Amniotic epithelial cell (primary cell): ENCODE results near the gene MBP.

ENCODE experiments used
- DNase-seq: peaks from one replicate; pipeline ENCODE4 v3.0.0-alpha.2; 2010; ENCODE audit warnings: low read depth

Gene MBP

DNA sequence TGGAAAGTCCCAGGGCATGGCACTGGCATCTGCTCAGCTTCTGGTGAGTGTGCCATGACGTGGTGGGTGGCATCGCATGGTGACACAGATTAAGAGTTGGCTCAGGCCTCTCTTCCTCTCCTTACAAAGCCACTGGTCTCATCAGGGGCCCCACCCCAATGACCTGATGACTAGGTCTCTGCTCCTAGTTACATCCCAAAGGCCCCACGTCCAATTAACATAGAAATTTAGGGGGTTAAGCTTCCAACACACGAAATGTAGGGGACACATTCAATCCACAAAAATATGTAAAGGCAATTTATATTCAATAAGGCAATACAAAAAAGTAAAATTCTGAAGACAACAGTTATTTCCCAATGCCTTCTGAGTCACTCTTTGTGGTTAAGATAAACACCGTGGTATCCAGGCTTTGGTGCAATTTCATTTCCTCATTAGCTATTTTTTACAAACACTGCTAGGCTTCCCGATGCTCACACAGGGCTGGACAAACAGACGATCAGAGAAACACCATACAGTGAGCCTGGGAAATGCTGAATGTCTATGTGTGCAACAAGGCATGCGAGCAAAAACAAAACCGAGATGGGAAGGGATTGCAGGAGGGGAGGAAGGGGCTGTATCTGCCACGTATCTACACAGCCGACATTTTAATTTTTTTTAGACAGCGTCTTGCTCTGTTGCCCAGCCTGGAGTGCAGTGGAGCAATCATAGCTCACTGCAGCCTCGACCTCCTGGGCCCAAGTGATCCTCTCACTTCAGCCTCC is 67.2 kb downstream of the MBP start:
- DNase-seq, result peak; percentile 98

DNA sequence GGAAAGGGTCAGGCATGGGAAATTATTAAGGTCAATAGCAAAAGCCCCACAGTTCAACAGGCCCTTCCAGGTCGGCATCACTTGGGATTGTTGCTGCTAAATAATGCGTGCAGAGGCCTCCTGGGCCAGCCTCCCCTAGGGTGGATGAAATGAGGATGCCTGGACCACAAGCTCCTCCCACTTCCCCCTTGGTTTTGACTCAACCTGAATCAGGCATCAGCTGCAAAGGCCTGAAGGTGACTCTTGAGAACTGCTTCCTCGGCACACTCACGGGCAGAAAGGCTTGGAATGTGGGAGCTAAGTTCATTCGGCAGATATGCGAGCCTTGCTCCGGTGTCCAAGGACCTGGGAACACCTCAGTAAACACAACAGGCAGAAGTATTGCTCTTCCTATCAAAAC is 69.3 kb downstream of the MBP start:
- DNase-seq, result peak; percentile 74

DNA sequence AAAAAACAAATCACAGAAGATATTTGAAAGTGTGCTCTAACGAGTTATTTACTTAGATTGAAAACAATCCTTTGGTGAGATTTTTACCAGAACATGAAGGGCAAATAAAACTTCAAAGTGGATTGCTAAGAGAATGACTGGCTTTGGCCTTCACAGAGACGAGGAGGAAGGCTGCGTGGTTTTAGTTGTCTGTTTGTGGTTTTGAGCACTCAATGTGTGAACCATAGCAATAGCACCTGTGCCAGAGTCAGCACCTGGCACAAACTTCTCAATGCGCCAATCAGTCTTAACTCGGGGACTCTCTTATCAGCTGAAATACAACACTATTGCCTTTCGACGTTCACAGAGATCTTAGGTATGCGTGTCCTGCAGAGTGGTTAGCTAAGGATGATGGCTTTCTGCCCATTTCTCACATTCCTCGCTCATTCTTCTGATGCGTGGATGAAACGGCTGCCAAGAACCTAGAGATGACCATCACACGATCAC is 70.0 kb downstream of the MBP start:
- peak; percentile 90 for DNase-seq

DNA sequence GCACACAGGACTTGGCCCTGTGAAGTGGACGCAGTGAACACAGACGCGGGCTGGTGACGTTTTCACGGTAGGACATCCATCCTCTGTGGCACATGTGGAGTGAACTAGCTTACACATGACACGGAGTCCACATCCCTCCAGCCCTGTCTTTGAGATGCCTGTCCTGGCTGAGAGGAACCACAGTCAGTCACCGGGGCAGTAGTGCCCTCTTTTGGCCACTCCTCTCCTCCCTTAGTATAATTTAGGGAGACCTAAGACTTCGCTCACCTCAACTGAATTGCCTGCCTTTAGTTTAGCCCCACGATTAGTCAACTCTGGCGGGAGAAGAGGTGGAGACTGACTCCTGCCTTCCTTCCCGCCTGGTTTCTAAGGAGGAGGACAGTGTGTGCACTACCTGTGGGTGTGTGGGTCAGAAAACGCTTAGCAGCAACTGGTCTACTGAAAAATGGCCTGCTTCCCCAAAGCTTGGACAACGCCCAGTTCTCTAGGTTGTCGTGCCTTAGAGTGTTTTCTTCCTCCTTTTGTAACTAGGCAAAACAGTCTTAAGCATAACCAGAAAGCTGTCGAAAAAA is 70.6 kb downstream of the MBP start:
- DNase-seq, result no peak

DNA sequence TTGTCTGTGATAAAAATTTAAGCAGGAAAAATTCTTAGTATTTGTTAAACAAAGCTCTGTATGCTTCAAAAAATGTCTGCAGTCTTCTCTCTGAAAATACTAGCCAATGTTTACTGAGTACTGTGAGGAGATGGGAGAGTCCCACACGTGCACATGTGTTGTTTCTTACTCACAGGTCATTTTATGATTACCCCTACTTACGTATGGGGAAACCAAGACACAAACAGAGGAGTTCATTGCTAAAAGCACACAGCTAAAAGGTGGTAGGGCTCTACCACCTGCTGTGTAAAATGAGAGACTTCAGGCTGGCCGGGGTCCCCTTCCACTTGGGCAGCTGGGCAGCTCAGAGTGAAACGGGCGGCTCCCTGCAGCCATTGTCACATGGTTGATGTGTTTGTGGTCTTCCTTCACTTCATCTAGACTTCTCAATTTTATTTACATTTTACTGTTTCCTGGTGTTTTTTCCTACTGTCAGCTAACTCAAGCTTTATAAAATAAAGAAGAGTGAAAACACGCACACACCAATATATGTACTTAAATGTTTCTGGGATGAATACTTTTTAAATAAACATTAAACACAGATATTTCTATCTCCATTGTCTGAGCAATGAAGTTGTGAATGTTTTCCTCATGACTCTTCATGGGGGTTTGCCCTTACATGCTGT is 71.2 kb downstream of the MBP start:
- peak; percentile 50 for DNase-seq

DNA sequence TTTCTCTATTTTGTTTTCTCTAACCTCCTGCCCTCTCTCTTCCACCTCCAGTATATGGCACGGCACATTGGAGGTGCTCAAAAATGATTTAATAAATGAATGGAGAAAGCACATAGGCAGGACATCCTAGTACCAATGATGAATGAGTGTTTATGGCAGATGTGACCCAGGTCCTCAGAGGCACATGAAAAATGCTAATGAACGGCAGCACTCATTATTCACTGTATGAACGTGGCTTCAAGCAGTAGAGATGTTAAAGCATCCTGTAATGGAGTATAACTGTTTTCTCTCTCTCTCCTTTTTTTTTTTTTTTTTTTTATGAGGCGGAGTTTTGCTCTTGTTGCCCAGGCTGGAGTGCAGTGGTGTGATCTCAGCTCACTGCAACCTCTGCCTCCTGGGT is 72.4 kb downstream of the MBP start:
- no peak for DNase-seq

DNA sequence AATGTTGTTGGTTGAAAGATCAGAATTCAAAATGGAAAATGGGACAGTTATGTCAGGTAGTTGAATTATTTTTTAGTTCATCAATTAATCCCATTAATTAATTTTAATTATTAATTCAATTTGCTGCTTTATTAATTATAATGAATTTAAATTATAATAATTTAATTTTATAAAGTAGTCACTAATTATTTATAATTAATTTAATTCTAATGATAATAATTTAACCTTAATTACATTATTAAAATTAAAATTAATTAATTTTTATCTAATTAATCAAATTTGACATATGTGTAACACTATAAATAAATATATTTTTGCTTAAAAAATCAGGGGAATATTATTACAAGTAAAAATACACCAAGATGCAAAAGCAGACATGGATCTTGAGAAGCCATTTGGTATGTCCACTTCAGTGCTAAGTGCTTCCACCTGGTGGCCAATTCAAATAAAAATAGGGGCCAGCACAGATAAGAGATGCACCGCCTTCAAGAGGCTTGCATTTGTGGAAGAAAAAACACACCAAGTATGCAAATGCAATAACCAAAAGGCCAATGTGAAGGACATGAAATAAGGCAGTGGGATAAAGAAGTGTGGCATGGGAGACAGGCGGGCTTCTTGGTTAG is 73.2 kb downstream of the MBP start:
- peak; percentile 79 for DNase-seq

DNA sequence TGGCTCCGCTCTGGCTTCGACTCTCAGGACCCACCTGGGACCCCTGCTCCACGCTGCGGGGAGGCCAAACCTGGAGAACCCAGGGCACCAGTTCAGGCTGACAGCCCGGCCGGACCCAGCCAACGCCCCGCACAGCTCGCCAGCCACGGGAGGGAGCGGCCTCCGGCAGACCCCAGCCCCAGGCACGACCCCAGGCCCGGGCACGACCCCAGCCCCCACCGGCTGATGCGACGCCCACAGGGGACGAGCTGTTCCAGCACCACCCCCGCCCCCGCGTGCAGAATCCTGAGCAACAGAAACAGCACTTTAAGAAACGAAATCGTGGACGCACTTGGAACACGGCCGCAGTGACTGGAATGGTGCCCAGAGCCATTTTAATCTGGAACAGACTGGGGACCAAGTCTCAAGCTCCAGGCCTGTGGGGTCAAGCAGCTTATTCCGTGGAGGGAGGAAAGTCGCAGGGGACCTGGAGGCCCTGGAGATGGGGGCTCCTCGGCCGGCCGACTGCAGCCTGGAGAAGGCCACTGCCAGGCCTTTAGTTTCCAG is 74.2 kb downstream of the MBP start:
- DNase-seq, result no peak

DNA sequence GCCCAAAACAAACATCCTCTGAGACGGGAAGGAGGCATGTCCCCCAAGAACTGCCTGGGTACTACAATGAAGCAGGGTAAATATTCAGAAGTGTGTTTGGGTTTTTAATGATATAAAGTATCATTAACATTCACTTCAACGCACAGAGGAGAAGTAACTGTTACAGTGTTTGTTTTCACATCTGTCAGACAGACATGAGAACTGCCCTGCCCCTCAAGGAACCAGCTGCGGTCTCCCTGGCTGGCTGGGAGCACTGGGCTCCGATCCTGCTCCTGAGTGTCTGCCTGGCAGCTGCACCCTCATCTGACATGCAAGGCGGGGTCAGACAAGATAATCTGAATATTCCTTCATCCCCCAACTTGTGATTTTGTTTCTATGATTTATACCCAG is 75.6 kb downstream of the MBP start:
- no peak for DNase-seq

DNA sequence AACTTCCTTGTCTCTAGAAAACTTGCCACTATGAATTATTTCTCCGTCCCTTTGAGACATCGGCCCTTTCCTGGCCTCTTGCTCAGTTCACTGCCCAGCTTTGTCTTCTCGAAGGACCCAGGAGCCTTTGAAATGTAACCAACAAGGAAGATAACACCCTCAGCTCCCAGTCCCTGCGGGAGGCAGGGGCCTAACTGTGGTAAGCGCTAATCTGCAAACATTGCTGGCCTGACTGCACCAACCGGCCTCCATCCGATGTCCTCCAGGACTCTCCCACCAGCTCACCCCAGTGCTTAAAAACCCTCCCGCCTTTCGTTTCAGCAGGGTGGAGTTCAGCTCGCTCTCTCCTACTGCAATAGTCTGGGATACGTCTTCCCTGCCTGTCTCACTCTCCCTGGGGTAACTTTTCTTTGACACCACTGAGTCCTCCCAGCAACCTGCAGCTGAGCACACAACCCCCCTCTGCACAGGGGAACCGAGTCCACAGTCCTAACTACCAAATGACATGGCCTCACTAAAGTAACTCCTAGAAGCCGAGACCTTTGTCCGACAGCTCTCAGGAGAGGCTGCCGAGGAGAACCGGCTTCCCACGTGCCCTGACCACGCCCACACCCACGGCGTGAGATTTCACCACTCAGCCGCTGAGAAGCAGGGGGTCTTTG is 76.1 kb downstream of the MBP start:
- DNase-seq, result peak; percentile 61

DNA sequence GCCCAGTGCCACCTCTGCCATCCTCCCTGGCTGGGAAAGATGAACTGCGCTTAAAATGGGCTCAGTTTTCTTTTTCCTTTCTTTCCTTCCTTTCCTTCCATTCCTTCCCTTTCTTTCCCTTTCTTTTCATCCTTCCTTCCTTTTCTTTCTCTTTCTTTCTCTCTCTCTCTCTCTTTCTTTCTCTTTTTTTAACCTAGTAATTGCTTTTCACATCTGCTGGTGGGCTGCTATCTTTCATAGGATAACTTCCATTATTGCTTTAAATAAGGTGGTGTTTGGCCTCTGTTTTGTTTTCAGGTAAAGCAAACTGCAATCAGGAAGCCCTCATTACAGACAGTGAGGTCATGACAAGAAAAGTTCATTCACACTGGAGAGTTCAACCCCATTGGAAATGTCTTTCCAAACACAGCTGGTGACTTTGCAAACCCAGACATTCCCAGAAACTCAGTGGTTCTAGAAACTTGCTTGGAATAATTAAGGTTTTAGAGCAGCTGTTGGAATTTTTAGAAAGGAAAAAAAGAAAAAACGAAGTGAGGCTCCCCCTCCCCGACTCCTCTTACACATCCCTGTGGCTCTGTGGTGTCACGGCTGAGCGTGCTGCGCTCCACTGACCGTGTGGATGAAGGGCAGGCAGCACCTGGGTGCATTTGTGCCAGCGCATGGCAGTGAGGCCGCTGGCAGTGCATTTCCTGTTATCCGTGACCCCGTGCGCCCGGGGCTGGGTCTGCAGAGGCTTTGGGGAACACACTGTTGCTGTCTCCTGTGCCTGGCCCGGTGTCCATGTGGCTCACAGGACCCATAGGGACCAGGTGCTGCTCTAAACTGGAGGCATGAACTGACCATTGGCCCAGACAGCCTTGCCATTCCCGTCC is 76.9 kb downstream of the MBP start:
- DNase-seq, result no peak

DNA sequence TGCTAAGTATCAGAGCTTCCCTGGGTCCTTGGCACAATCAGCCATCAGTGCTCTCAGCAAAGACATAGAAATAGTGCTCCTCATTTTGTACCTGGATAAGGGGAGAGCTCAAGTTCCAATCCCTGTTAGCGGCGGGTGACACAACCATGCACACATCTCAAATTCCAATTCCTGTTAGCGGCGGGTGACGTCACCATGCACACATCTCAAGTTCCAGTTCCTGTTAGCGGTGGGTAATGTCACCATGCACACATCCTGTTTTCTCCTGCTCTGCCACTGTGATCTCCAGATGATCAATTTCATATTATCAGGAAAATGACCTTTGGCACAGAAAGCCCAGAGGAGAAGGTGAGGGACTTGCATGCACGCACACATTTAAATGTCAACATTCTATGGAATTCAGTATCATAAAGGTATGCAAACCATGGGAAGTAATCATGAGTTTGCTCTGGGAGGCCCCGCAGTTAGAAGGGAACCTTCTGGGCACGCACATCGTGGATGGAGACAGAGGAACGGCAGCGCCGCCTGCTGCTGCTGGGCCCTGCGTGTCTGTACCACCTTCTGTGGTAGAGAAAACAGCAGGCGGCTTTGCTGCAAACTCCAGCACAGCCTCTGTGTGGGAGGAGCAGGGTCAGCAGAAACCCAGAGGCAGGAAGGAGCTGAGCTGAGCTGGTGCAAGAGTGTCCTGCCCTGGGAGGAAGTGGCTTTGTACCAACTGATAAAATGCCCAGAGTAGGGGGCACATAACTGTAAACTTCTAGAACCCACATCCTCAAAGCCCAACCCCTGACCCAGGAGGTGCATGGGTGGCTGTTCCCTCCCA is 77.8 kb downstream of the MBP start:
- DNase-seq, result peak; percentile 93

DNA sequence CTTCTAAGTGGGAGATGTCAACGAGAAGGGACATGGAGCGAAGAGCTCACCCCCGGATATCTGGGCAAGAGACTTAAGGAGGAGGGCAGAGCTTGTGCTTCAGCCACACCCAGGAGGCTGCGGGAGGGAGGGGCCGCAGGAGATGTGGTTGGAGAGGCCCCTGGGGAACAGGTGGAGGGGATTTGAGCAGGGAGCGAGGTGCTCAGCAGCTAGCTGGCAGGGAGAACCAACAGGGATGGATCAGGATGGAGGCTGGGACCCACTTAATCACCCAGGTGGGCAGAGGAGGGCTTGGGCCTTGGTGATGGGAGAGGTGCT is 78.3 kb downstream of the MBP start:
- no peak for DNase-seq

DNA sequence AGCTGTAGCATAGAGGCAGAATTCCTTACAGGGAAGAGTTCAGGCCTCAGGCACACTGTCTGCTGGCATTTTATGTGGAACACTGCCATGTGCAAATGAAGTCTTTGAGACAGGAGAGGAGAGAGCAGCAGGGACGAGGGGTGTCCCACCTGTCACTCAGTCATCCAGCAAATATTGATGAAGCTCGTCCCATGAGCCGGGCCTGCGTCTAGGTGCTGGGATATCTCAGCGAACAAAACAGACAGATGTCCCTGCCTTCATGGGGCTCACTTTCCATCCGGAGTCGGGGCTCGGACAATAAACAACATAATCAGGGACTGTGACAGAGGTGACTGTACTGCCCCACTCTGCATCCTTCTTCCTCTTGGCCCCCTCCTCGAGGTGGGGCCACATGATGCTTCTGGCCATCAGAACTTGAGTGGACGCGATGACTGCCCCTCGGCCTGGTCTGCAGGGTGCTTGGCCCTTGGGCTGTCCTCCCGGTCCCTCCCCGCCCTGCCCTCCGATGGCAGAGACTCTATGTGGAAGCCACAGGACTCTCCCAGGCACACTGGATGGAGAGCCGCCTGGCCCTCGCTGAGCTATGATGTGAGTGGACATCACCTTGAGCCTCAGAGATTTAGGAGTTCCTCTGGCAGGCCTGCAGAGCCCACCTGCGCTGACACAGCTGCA is 78.8 kb downstream of the MBP start:
- DNase-seq, result no peak

DNA sequence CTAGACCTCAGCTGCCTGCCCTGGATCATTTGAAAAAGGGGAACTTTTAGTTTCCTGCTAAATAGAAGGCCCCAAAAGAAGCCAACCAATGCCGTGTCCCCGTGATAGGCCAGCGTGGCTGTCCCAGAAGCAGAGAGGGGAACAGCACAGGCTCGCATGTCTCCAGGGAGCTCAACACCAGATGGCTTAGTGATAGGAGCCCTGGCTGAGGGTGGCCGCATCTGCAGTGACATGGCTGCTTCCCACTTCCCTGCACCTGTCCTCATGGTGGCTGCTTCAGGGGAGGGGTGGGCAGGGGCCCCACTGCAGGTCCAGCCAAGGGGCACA is 79.6 kb downstream of the MBP start:
- DNase-seq, result no peak

DNA sequence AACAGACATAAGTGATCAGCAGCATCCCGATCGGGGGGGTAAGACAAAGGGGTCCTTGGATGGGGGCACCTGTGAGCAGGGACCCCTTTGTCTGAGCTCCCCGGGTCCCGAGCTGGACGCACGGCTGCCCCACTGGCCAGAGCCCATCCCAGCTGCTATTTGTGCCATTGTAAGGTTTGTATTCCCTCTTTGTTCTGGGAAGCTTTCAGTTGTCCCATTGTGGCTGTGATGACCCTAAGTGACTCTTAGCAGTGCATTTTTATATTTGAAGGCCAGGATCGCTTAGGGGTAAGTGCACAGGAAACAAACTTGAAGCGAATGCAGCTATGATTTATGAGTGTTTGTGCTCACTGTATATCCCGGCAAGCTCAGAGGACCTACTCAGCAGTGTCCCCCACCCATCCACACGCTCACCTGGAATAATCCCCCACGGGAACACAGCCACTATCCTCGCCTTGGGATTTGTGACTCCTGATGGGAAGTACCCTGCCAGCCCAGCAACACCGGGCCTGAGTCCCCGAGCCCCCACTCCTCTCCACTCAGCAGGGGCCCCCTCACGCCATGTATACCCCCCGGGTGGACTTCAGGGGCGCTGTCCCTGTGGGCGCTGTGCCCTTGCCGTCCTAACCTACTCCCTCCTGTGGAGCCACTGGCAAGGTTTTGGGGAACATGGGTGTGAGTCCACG is 80.1 kb downstream of the MBP start:
- DNase-seq, result no peak

DNA sequence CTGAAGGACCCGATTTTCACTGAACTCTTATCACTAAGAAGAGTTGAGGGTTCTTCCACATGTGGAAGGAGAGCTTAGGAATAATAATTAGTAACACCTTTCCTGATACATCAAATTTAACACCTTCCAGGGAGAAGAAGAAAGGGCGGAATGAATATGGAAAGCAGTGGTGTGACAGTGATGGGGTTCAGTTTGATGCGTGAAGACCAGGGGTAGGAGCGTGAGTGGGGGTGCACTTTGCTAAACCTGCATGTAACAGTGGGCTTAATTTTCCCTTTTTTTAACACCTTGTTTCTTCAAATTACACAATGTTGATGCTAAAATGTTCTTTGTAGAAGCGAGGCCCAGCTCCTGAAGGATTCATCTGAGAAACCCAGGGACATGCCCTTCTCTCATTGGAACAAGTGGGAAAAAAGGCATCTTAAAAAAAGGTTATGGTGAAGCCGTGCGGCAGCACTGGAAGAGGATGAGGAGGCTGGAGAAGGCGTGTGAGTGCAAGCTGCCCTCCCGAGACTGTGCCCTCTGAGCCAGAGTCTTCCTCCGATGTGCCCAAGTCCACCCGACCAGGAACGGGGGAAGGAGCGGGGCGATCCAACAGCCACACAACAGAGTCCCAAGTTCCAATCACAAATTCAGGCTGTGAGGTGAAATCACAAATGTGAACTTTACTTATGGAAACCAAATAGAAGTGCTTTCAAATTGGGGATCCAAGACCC is 80.8 kb downstream of the MBP start:
- DNase-seq, result no peak

DNA sequence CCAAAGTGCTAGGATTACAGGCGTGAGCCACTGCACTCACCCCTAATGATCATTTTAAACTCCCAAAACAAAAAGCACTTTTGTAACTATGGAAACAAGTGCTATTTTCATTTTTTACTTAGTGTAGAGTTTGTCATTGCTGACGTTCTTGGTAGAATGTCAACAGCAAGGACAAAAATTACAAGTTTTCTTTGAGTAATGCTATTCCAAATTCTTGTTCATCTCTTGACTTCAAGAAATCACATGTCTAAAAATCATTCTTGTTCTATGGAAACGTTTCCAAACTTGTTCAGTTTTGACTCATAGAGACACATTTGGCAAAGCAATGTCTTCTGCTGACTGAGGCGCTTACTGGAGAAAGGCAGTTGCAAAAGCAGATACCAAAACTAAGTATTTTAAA is 82.6 kb downstream of the MBP start:
- no peak for DNase-seq
